GM12865 (cell line): ENCODE data around the gene TULP3.

ENCODE experiments used
- DNase-seq: peaks from one replicate; pipeline ENCODE4 v3.0.0; 2010; ENCODE audit warnings: low read depth
- H3K4me3 ChIP-seq: 2 replicates; pipeline ENCODE4 v1.5.1; 2011; ENCODE audit warnings: mild to moderate bottlenecking, low read depth, low read length, control low read depth
- TF ChIP-seq, protein P1 (sequence below): IDR thresholded peaks from 2 replicates; pipeline ENCODE4 v1.5.1; 2011; ENCODE audit warnings: low read length, control low read depth, low read depth, inconsistent platforms; ENCODE audit not compliant: insufficient read depth; ENCODE audit errors: missing control alignments

TULP3 gene

DNA sequence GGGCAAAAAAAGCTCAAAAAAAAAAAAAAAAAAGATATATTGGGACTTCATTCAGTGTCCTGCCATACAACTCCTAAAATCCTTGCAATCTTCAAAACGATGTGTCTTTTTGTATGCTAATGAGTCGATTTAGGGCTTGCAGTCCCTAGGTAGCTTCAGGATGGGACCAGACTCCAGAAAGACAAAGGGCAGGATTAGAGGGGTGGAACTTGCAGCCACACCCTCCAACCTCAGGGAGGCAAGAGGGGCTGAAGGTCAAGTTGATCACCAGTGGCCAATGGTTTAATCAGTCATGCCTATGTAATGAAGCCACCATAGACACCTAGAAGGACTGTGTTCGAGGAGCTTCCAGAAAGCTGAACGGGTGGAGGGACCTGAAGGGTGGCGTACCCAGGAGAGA, 97.8 kb downstream of the TULP3 start:
- no peak overlapping the region for H3K4me3 ChIP-seq
- TF ChIP-seq, protein P1, sequence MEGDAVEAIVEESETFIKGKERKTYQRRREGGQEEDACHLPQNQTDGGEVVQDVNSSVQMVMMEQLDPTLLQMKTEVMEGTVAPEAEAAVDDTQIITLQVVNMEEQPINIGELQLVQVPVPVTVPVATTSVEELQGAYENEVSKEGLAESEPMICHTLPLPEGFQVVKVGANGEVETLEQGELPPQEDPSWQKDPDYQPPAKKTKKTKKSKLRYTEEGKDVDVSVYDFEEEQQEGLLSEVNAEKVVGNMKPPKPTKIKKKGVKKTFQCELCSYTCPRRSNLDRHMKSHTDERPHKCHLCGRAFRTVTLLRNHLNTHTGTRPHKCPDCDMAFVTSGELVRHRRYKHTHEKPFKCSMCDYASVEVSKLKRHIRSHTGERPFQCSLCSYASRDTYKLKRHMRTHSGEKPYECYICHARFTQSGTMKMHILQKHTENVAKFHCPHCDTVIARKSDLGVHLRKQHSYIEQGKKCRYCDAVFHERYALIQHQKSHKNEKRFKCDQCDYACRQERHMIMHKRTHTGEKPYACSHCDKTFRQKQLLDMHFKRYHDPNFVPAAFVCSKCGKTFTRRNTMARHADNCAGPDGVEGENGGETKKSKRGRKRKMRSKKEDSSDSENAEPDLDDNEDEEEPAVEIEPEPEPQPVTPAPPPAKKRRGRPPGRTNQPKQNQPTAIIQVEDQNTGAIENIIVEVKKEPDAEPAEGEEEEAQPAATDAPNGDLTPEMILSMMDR, result no peak
- no peak for DNase-seq
